CD1c-positive myeloid dendritic cell (primary cell): ENCODE results near the gene LNPEP.

Experiments used
- DNase-seq: peaks from one replicate; pipeline ENCODE4 v3.0.0-alpha.2; 2016; ENCODE audit errors: extremely low spot score

LNPEP gene

DNA sequence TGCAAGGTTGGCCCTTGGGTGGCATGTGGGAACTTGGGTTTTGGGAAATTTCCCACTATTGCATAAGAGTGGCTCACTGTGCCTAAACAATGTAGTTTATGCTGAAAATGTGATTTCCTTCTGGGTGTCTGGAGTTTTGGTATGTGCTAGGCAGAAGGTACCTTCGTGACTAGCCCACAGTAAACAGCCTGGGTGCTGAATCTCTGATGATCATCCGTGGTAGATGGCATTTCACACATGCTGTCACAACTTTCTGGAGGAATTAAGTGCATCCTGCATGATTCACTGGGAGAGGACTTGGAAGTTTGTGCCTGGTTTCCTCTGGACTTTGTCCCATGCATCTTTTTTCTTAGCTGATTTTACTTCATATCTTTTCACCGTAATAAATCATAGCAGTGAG is 64.5 kb downstream of the LNPEP start:
- no peak for DNase-seq

- no peak for DNase-seq
Measured at GRCh38 chr5:97002983-97003382, 67.1 kb downstream of the LNPEP start.

- DNase-seq = peak; percentile 7
Measured at GRCh38 chr5:97004423-97005060, 68.7 kb downstream of the LNPEP start.

GRCh38 chr5:97006454-97007060 is 70.7 kb downstream of the LNPEP start:
- no peak for DNase-seq

- DNase-seq = peak; percentile 92
Measured at GRCh38 chr5:97009212-97009898, 73.5 kb downstream of the LNPEP start.

- DNase-seq = no peak
Measured at GRCh38 chr5:97009921-97010320, 74.0 kb downstream of the LNPEP start.

DNA sequence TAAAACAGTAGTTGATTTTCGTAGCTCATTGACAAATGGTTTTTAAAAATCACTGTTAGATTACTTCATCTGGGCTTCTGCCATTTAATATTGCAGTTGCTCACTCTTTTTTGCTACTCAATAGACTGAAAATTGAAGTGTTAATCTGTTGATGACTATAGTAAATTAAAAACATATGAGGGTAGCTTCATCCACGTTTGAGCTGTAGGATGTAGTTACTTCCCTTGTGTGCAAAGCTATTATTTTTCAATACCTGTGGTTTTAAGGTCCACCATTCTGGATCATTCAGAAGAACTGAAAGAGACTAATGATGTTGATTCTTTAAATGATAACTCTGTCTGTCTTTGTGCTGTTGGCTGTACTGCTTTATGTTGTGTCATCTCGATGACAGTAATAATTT is 74.7 kb downstream of the LNPEP start:
- DNase-seq = no peak

GRCh38 chr5:97011567-97011966 is 75.7 kb downstream of the LNPEP start:
- DNase-seq = no peak

- no peak for DNase-seq
Measured at GRCh38 chr5:97019435-97020117, 83.7 kb downstream of the LNPEP start.

DNA sequence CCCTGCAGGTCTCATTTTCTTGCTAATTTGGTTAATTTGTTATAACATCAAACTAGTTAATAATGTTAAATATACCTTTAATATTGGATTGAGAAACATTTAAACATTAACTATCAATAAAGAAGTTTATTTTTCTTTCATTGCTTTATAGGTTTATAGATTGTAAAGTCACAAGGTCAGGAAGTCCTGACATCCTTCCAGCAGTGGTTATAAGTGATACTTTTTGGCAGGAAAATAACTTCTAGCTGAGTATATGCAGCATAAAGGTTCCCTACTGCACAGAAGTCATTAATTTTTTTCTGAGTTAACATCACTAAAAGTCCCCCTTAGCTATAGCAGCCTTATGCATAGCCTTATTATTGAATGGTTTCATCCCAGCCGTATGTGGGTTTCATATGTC is 85.5 kb downstream of the LNPEP start:
- DNase-seq = no peak

DNA sequence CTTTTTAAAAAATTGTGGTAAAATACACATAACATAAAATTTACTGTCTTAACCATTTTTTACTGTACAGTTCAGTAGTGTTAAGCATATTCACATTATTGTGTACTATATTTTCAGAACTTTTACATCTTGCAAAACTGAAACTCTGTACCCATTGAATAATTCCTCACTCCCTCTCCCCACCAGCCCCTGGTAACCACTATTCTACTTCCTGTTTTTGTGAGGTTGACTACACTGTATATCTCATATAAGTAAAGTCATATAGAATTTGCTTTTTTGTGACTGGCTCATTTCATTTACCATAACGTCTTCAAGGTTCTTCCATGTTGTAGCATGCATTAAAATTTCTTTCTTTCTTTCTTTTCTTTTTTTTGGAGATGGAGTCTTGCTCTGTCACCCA is 87.0 kb downstream of the LNPEP start:
- DNase-seq = peak; percentile 8

- no peak for DNase-seq
Measured at GRCh38 chr5:97026721-97027120, 90.8 kb downstream of the LNPEP start.

DNA sequence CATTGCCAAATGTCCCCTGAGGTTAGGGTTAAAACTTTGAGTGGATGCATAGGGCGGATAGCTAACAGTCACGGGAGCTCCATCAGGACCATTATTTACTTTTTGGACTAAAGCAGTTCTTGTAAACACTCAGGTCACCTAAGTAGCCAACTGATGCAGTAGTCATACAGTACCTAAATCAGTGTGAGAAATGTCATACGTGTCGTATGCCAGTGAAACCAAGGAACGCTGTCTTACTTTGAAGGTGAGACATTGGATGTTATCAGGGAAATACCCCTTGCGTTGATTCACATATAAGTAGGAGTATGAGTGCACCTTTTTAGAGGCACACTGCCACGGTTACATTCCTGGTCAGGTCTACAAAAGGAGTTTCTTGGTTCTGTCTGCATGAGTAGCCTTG is 101.9 kb downstream of the LNPEP start:
- no peak for DNase-seq

DNA sequence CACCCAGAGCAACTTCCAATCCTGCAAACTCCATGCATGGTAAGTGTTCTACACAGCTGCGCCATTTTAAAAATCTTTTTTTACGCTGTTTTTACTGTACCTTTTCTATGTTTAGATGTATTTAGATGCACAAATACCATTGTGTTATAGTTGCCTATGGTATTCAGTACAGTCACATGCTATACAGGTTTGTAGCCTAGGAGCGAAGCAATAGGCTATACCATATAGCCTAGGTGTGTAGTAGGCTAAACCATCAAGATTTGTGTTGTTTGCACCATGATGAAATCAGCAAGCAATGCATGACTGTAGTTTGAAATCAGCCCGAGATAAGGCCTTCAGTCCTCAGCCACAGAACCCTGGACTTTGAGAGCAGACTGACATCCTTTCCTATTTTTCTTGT is 105.4 kb downstream of the LNPEP start:
- no peak for DNase-seq

DNA sequence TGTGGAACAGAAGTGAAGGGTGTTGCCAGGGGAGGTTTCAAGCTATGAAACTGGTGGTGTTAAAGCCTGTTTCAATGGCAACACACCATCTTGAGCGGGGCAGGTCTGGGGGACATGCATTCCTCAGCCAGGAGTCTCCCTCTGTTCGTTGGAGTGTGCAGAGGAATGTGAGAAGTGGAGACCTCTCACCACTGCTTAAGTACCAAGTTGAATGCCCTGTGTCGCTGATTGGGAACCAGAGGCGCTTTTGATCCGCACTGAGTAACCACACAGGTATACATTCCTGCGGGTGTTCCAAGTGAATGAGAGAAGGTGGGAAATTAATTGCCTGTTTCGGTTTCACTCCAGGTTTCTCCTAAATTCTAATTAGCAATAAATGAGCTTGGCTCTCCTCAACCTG is 107.1 kb downstream of the LNPEP start:
- no peak for DNase-seq

- no peak for DNase-seq
Measured at GRCh38 chr5:97043511-97043910, 107.6 kb downstream of the LNPEP start.

DNA sequence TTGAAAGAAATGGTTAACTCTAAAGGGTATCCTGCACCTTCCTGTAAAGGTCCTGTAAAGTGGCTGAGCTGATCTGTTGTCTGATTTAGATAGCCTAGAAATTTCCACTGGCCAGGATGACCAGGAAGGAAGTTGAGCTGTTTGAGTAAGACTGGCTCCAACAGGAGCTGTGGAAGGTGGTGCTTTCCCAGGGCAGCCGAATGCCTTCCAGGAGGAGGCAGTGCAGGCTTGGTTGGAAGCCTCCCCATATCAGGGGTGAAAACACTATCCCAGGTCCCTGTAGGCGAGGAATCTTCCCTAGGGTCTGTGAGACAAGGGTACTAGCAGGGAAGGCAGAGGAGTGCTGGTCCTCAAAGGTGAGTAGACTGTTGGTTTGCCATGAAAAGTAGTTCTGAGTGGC is 108.2 kb downstream of the LNPEP start:
- DNase-seq = no peak

DNA sequence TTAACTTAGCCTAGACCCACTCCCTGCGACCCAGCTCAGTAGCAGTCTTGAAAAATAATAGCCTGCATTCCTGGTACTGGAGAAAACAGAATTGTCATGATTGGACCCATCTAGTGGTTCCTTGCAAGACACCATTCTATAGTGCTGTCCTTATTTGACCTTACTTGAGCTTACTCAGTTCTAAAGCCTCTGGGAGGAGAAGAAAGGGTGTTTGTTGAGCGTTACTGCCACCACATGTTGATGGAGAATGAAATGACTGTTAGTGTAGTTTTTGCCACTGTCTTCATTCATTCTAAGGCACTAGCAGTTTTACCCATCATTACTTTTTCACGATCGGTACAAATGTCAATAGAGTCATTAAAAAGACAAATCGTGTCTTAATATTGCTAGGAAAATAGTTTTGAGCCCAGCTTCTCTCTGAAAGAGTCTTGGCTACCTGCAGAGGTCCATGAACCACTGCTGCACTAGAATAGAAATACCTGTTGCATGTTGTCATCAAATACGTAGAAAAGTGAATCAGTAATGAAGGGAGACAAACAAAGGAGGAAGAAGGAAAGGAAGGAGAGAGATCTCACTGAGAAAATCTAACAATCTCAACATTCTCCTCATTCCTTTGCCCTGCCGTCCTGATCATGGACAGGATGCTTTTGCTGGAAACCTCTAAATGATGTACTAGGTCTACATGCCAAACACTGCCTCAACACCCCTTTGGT is 110.5 kb downstream of the LNPEP start:
- DNase-seq = no peak

GRCh38 chr5:97047076-97047475 is 111.2 kb downstream of the LNPEP start:
- DNase-seq = no peak

- DNase-seq = peak; percentile 82
Measured at GRCh38 chr5:97049175-97049574, 113.3 kb downstream of the LNPEP start.

DNA sequence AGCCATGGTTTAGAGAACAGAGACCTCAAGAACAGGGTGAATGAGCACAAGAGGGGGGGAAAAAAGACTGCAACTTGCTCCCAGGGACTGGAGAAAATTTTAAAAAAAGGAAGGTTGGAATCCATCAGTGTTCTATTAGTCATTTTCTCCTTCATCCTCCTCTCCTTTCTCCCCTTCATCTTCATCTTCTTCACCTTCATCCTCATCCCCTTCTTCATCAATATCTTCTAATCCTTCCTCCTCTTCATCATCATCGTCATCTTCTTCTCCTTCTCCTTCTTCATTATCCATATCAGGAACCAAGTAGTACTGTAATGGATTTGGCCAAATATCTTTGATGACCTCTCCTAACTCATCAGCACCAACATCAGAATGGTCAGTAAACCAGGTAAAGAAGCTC is 120.4 kb downstream of the LNPEP start:
- DNase-seq = no peak

DNA sequence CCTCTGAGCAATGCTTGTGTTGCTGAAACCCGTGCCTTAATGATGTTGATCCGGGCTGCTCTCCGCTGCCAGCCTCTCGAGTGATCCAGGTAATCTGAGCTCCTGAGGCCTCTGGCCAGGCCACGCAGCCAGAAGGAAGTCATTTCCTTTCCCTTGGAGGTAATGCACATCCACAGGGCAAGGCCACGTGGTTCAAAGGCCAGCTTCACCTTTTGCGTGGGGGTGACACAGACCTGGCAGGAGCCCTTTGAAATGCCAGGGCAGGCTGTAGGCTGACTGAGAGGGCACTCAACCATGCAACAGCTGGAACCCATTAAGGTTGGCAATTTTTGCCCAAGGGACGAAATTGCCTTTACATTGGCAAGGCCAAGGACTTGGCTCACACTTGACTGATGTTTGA is 126.2 kb downstream of the LNPEP start:
- no peak for DNase-seq
